Breast epithelium (tissue), 4 donors: ENCODE measurements around the gene OSBPL5. TPM values are rescaled to one million over a fixed set of nuclear protein-coding genes. Genes with fewer than 3 reads are reported as not detected.

Source experiments
- DNase-seq, 2 donors: peaks; one replicate each; pipeline ENCODE4 v3.0.0-alpha.2; 2019; ENCODE audit warnings: low spot score in 2 of 2
- H3K27ac ChIP-seq, 2 donors: fragments of 200-600 bp; sonication (generic) in 1 of 2; one replicate each; pipeline ENCODE4 v1.5.1; 2016 to 2019; ENCODE audit warnings: mild to moderate bottlenecking in 1 of 2
- H3K27me3 ChIP-seq, 2 donors: fragments of 200-600 bp; sonication (generic) in 1 of 2; one replicate each; pipeline versions ENCODE4 v1.5.1 to v1.6.0; 2017 to 2019; ENCODE audit warnings: control low read depth in 1 of 2, mild to moderate bottlenecking in 1 of 2
- H3K36me3 ChIP-seq: fragments of 200-600 bp; one replicate; pipeline ENCODE4 v1.5.1; 2019
- H3K4me1 ChIP-seq, 2 donors: fragments of 200-600 bp; sonication (generic); one replicate each; pipeline ENCODE4 v1.5.1; 2016 to 2019; ENCODE audit warnings: control low read depth in 1 of 2
- H3K4me3 ChIP-seq, 3 donors: fragments of 200-600 bp; sonication (generic); 1 replicate in 2 of 3; 2 replicates in 1 of 3; pipeline ENCODE4 v1.5.1; 2016 to 2019; ENCODE audit warnings: mild to moderate bottlenecking in 3 of 3, moderate library complexity in 2 of 3
- H3K9me3 ChIP-seq, 2 donors: fragments of 200-600 bp; sonication (generic) in 1 of 2; one replicate each; pipeline ENCODE4 v1.5.1; 2016 to 2019; ENCODE audit warnings: control low read depth in 1 of 2
- CTCF ChIP-seq, 3 donors: fragments of 450-650 bp; IDR thresholded peaks; one replicate each; pipeline ENCODE4 v1.5.1; 2016 to 2017; ENCODE audit warnings: antibody characterized with exemption in 3 of 3, mild to moderate bottlenecking in 3 of 3, moderate library complexity in 3 of 3
- POLR2A ChIP-seq: fragments of 450-650 bp; IDR thresholded peaks from one replicate; pipeline ENCODE4 v1.6.1; 2016; ENCODE audit warnings: antibody characterized with exemption, mild to moderate bottlenecking, moderate library complexity
- POLR2AphosphoS5 ChIP-seq, 3 donors: sonication (generic); formaldehyde crosslinking; IDR thresholded peaks; one replicate each; pipeline ENCODE4 v1.6.1; 2017; ENCODE audit warnings: antibody characterized with exemption in 3 of 3
- intact Hi-C: fragments of 100-400 bp; cut with DNase I; formaldehyde crosslinking; loops from one replicate; pipeline ENCODE4 v1.15.1; 2023; ENCODE audit warnings: low total_unique reads
- total RNA-seq, 3 donors: library from RNA; depleted of rRNA; stranded (reverse); fragments of >200 nt; gene quantifications; one replicate each; pipeline ENCODE4 v1.1.0, GENCODE V29; 2016

OSBPL5 gene
- total RNA-seq, 3 donors from 2014 or later, result 25.3 to 64.2 (median 27.8) TPM

- Histone ChIP-seq H3K4me1 (peaks cover 3 to 7% of the 10 kb centered on the region in 2 donors), H3K4me3 (peak overlapping the region; percentile 79 to 100 (median 90)), H3K36me3 (no peaks in the 10 kb centered on the region), H3K27ac (peak overlapping the region in 1 of 2 donors; percentile 82), H3K27me3 (no peaks in the 10 kb centered on the region), H3K9me3 (no peaks in the 10 kb centered on the region)
- intact Hi-C loops, result no loop called here
- TF ChIP-seq POLR2A (no peak), CTCF (IDR thresholded peaks at IDR 0.05) (no peak), POLR2AphosphoS5 (IDR thresholded peaks at IDR 0.05) (no peak)
- DNase-seq, result no peak
Measured at GRCh38 chr11:3055891-3056290, 109.2 kb downstream of the OSBPL5 start.

GRCh38 chr11:3052567-3052966 lies 112.5 kb downstream of the OSBPL5 start:
- no peak for DNase-seq
- intact Hi-C loops, result no loop called here
- Histone ChIP-seq H3K9me3 (no peaks in the 10 kb centered on the region), H3K27ac (no peak overlapping the region), H3K4me3 (no peak overlapping the region), H3K4me1 (peaks cover 10 to 15% of the 10 kb centered on the region in 2 donors), H3K27me3 (no peaks in the 10 kb centered on the region), H3K36me3 (no peaks in the 10 kb centered on the region)
- no peak for TF ChIP-seq CTCF (IDR thresholded peaks at IDR 0.05)
- TF ChIP-seq POLR2AphosphoS5 (IDR thresholded peaks at IDR 0.05), result no peak
- TF ChIP-seq POLR2A, result no peak

GRCh38 chr11:3052109-3052479 lies 113.0 kb downstream of the OSBPL5 start:
- no peak for DNase-seq
- intact Hi-C loops, result no loop called here
- Histone ChIP-seq H3K4me1 (peaks cover 10 to 15% of the 10 kb centered on the region in 2 donors), H3K27me3 (no peaks in the 10 kb centered on the region), H3K36me3 (no peaks in the 10 kb centered on the region), H3K9me3 (no peaks in the 10 kb centered on the region), H3K27ac (no peak overlapping the region), H3K4me3 (no peak overlapping the region)
- TF ChIP-seq POLR2AphosphoS5 (IDR thresholded peaks at IDR 0.05) (no peak), CTCF (IDR thresholded peaks at IDR 0.05) (no peak), POLR2A (no peak)

- no peaks in the 10 kb centered on the region for H3K27me3 ChIP-seq
- no peak overlapping the region for H3K4me3 ChIP-seq
- H3K27ac ChIP-seq, result peak overlapping the region in 1 of 2 donors; percentile 13
- H3K4me1 ChIP-seq, result peaks cover 8 to 15% of the 10 kb centered on the region in 2 donors
- H3K36me3 ChIP-seq, result no peaks in the 10 kb centered on the region
- no peak for DNase-seq
- intact Hi-C loops, result no loop called here
- H3K9me3 ChIP-seq, result no peaks in the 10 kb centered on the region
- TF ChIP-seq CTCF (IDR thresholded peaks at IDR 0.05), result no peak
- TF ChIP-seq POLR2A, result no peak
- TF ChIP-seq POLR2AphosphoS5 (IDR thresholded peaks at IDR 0.05), result no peak
Measured at GRCh38 chr11:3051196-3052108, 113.7 kb downstream of the OSBPL5 start.

GRCh38 chr11:3050386-3051195 lies 114.5 kb downstream of the OSBPL5 start:
- peaks cover 8 to 9% of the 10 kb centered on the region in 2 donors for H3K4me1 ChIP-seq
- no peak for DNase-seq
- H3K9me3 ChIP-seq, result no peaks in the 10 kb centered on the region
- H3K27ac ChIP-seq, result peak overlapping the region; percentile 81 to 94
- no peaks in the 10 kb centered on the region for H3K36me3 ChIP-seq
- H3K4me3 ChIP-seq, result peak overlapping the region in 1 of 3 donors; percentile 21
- no peaks in the 10 kb centered on the region for H3K27me3 ChIP-seq
- intact Hi-C loops, result no loop called here
- TF ChIP-seq POLR2A (no peak), POLR2AphosphoS5 (IDR thresholded peaks at IDR 0.05) (no peak), CTCF (IDR thresholded peaks at IDR 0.05) (no peak)
